EH (cell line): ENCODE results near the gene TNFAIP3.

Experiments
- DNase-seq: peaks from one replicate; pipeline ENCODE4 v3.0.0-alpha.2; 2015; ENCODE audit warnings: low read depth

The TNFAIP3 gene

GRCh38 chr6:137923866-137924653, 57.0 kb downstream of the TNFAIP3 start:
- DNase-seq, result peak; percentile 26

DNA sequence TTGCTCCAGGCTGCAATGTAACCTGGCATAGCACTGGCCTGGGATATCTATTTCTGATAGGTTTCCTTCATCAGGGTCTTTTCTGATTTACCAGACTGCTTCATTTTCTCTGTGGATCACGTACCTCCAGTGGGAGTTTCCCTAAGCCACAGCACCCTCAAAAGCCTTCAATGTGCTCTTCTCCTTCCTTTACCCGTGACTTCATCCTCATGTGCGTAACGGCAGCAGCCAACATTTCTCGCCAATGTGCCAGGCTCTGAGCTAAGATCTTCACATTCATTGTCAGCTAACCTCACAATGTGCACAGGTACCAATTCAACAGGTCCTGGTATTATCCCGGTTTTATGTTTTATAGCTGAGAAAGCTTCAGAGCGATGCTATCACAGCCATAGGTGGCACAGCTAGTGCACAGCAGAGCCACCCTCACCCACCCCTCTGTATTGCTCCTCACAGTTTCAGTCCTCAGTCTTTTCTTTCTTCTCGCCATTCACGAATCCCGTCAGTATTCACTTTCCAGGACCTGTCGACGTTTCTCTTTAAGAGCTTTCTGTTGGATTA, 58.2 kb downstream of the TNFAIP3 start:
- no peak for DNase-seq

- DNase-seq, result peak; percentile 98
Observed at GRCh38 chr6:137926207-137926731, 59.2 kb downstream of the TNFAIP3 start.

GRCh38 chr6:137926985-137927384, 59.9 kb downstream of the TNFAIP3 start:
- no peak for DNase-seq

DNA sequence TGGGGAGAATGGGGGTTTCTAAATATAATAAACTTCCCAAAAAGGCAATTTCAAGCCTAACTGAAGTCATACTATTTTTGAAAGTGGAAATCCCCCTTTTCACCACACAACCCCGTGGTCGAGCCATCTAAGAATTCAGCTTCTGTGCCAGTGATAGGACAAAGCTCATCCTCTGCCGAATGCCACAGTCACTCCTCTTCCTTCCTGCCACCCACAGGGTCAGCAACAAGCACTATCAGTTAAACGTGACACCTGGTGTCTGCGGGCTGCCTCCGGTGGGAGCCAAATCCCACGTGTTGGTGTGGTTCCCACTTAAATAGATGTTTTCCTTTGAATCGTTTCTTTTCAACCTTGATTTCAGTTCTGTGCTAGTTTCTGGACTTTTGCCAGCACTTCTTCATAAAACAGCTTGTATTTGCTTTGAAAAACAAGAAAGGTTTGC, 60.7 kb downstream of the TNFAIP3 start:
- peak; percentile 63 for DNase-seq

GRCh38 chr6:137928286-137928685, 61.2 kb downstream of the TNFAIP3 start:
- no peak for DNase-seq

DNA sequence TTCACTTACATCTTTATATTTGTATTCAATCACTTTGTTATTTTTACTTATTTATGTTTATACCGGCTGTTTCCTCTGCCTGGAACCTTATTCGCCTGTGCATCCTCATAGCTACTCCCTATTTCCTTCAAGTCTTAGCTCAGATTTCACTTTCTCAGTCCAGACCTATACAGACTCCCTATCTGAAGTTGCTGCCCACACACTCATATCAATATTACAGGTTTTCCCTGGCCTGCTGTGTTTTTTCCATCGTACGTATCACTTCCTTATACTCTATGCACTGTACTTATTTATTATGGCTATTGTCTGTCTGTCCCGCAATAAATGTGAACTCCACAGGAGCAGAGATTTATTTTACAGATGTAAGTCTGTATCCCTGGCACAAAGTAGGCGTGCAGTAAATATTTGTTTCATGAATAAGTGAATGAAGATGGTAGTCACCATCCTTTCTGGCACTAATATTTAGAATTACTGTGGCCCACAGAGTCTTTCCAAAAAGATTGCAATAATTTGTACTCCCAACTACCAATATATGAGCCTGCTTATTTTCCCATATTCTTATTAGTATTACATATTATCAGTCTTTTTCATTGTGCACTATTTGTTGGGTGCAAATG, 64.9 kb downstream of the TNFAIP3 start:
- DNase-seq, result no peak
